K562 (cell line): Measurements from ENCODE around the gene RNF217. TPM values are rescaled to one million over a fixed set of nuclear protein-coding genes. Genes with fewer than 3 reads are reported as not detected.

Experiments used
- ATF2 ChIP-seq: sonication (generic); formaldehyde crosslinking; IDR thresholded peaks from 2 replicates; pipeline ENCODE4 v1.8.1; 2022; ENCODE audit warnings: missing genetic modification reagents
- CHD1 ChIP-seq: fragments of 200-600 bp; sonication (generic); IDR thresholded peaks from one replicate; pipeline ENCODE4 v1.6.1; 2012; ENCODE audit warnings: mild to moderate bottlenecking, moderate library complexity, low read length, inconsistent platforms
- DPF2 ChIP-seq: fragments of 450-650 bp; IDR thresholded peaks from 2 replicates; pipeline ENCODE4 v1.6.1; 2016
- E4F1 ChIP-seq: fragments of 250-450 bp; sonication (Bioruptor Pico); IDR thresholded peaks from 2 replicates; pipeline ENCODE4 v1.5.0; 2021; ENCODE audit warnings: mild to moderate bottlenecking, borderline replicate concordance
- ELK3 ChIP-seq: fragments of 450-650 bp; formaldehyde crosslinking; IDR thresholded peaks from 2 replicates; pipeline ENCODE4 v1.4.0; 2020; ENCODE audit warnings: mild to moderate bottlenecking
- ESRRB ChIP-seq: fragments of 250-450 bp; sonication (Bioruptor Pico); IDR thresholded peaks from 2 replicates; pipeline ENCODE4 v1.5.0; 2020; ENCODE audit warnings: mild to moderate bottlenecking, moderate library complexity, borderline replicate concordance
- ETV5 ChIP-seq: sonication (generic); formaldehyde crosslinking; IDR thresholded peaks from 2 replicates; pipeline ENCODE4 v1.4.0; 2020; ENCODE audit warnings: low read depth, mild to moderate bottlenecking, missing genetic modification reagents
- HSF4 ChIP-seq: fragments of 250-450 bp; sonication (Bioruptor Pico); IDR thresholded peaks from 2 replicates; pipeline ENCODE4 v2.1.2; 2022; ENCODE audit warnings: mild to moderate bottlenecking, moderate library complexity, borderline replicate concordance
- MCM7 ChIP-seq, 2 experiments: fragments of 450-650 bp; IDR thresholded peaks; 2 replicates each; pipeline ENCODE4 v1.6.1; 2016 to 2018
- NFE2 ChIP-seq: IDR thresholded peaks from 2 replicates; pipeline ENCODE4 v1.6.1; 2014; ENCODE audit warnings: antibody characterized with exemption, low read depth
- NR2F6 ChIP-seq: fragments of 450-650 bp; formaldehyde crosslinking; IDR thresholded peaks from 2 replicates; pipeline ENCODE4 v1.4.0; 2020; ENCODE audit warnings: mild to moderate bottlenecking
- NR4A1 ChIP-seq, 2 experiments: fragments of 250-450 bp in 1 of 2; fragments of 450-650 bp in 1 of 2; sonication (Bioruptor Pico) in 1 of 2; IDR thresholded peaks; 2 replicates each; pipeline versions ENCODE4 v1.4.0 to v1.6.1; 2016 to 2020; ENCODE audit warnings: mild to moderate bottlenecking in 2 of 2, missing compliant biosample characterization in 1 of 2, missing genetic modification characterization in 1 of 2, moderate library complexity in 1 of 2
- PHF20 ChIP-seq: fragments of 450-650 bp; IDR thresholded peaks from 2 replicates; pipeline ENCODE4 v1.6.1; 2018; ENCODE audit not compliant: partially characterized antibody
- RBM22 ChIP-seq: fragments of 200-400 bp; formaldehyde crosslinking; IDR thresholded peaks from 2 replicates; pipeline ENCODE4 v1.6.1; 2018; ENCODE audit warnings: low read length, low read depth; ENCODE audit not compliant: poor library complexity, severe bottlenecking
- SIN3A ChIP-seq, 2 experiments: fragments of 150-350 bp in 1 of 2; IDR thresholded peaks; 2 replicates each; pipeline ENCODE4 v1.6.1; 2011 to 2016; ENCODE audit warnings: borderline replicate concordance in 2 of 2, low read depth in 2 of 2, low read length in 2 of 2, mild to moderate bottlenecking in 2 of 2, moderate library complexity in 2 of 2; ENCODE audit not compliant: control insufficient read depth in 1 of 2
- SMARCA4 ChIP-seq: fragments of 450-650 bp; IDR thresholded peaks from 2 replicates; pipeline ENCODE4 v1.6.1; 2016
- TAL1 ChIP-seq: fragments of 450-650 bp; IDR thresholded peaks from 2 replicates; pipeline ENCODE4 v1.6.1; 2016; ENCODE audit warnings: mild to moderate bottlenecking
- ZFX ChIP-seq: sonication (generic); formaldehyde crosslinking; IDR thresholded peaks from 2 replicates; pipeline ENCODE4 v1.8.0; 2022; ENCODE audit warnings: mild to moderate bottlenecking, missing genetic modification reagents, moderate library complexity
- ZNF277 ChIP-seq: fragments of 250-450 bp; sonication (Bioruptor Pico); IDR thresholded peaks from 2 replicates; pipeline ENCODE4 v1.8.0; 2022; ENCODE audit warnings: inconsistent platforms, mild to moderate bottlenecking, moderate library complexity, borderline replicate concordance
- ZNF561 ChIP-seq: fragments of 450-650 bp; formaldehyde crosslinking; conservative IDR thresholded peaks from 2 replicates; pipeline ENCODE4 v1.4.0; 2020; ENCODE audit warnings: mild to moderate bottlenecking, moderate library complexity
- ZNF707 ChIP-seq: fragments of 250-450 bp; sonication (Bioruptor Pico); conservative IDR thresholded peaks from 2 replicates; pipeline ENCODE4 v1.8.0; 2022; ENCODE audit warnings: inconsistent platforms, mild to moderate bottlenecking, moderate library complexity
- ZSCAN29 ChIP-seq: fragments of 450-650 bp; IDR thresholded peaks from 2 replicates; pipeline ENCODE4 v1.6.1; 2017
- polyA plus RNA-seq, 8 experiments: library from polyadenylated mRNA; depleted of rRNA in 4 of 8; stranded (reverse) in 5 of 8; unstranded in 3 of 8; fragments of >200 nt; fragmentation: Nextera tagmentation in 2 of 8; fragmentation: Illumina TruSeq in 1 of 8; extraction: Ambion mirVana in 2 of 8; extraction: Trizol in 1 of 8; gene quantifications; 2 replicates each; pipeline versions ENCODE4 v1.2.1 to v1.2.3, GENCODE V29; 2011 to 2014; ENCODE audit warnings: inconsistent platforms in 1 of 8, missing spikeins in 1 of 8
- total RNA-seq, 7 experiments: library from RNA; depleted of rRNA in 6 of 7; stranded (reverse); fragments of >200 nt in 6 of 7; fragmentation: Illumina TruSeq in 2 of 7; extraction: Trizol in 2 of 7; gene quantifications; 2 replicates each; pipeline versions ENCODE4 v1.2.1 to v1.2.3, GENCODE V29; 2011 to 2021; ENCODE audit warnings: low replicate concordance in 1 of 7

The RNF217 gene
- total and polyA plus RNA-seq, 9 of the 15 experiments (the other 6 are each of a cell fraction or from before 2014, with no cell fraction given): 2.9 to 25.6 (median 12.0) TPM

GRCh38 chr6:125078602-125079321 lies 116.5 kb downstream of the RNF217 start (continued):
- TF ChIP-seq ZNF277 (CRISPR knock-in tag) (no peak), ETV5 (CRISPR knock-in tag) (no peak), ZSCAN29 (no peak), MCM7 (IDR thresholded peaks at IDR 0.05) (no peak), DPF2 (0 out of 2 replicates have a peak, but pooled peaks have one; percentile 18), TAL1 (peak; percentile 15; the same call in 1 of the 2 replicates), RBM22 (no peak), ESRRB (CRISPR knock-in tag) (no peak), ZNF561 (CRISPR knock-in tag) (no peak), ATF2 (no peak), SIN3A (IDR thresholded peaks at IDR 0.05; ENCODE audit: borderline replicate concordance in 2 of 2, control insufficient read depth in 1 of 2, low read depth in 2 of 2, low read length in 2 of 2) (no peak), NR4A1 (CRISPR knock-in tag; IDR thresholded peaks at IDR 0.05) (no peak), NR4A1 (tag; IDR thresholded peaks at IDR 0.05) (no peak), ELK3 (no peak), CHD1 (no peak), E4F1 (CRISPR knock-in tag) (no peak), HSF4 (CRISPR knock-in tag) (no peak), SMARCA4 (no peak), ZFX (no peak), NFE2 (no peak), PHF20 (no peak), ZNF707 (no peak), NR2F6 (CRISPR knock-in tag) (no peak)
